Chondrocyte (in vitro differentiated cells): ENCODE results near the gene ITGA11. TPM values are rescaled to one million over a fixed set of nuclear protein-coding genes. Genes with fewer than 3 reads are reported as not detected.

Source experiments
- DNase-seq: peaks from one replicate; pipeline ENCODE4 v3.0.0; 2021; ENCODE audit warnings: mixed read lengths, low spot score
- H3K27ac Mint-ChIP-seq: one replicate; pipeline ENCODE4 v1.8.0; 2021; ENCODE audit warnings: mild to moderate bottlenecking, moderate library complexity, mixed read lengths; ENCODE audit not compliant: unreplicated experiment
- H3K27me3 Mint-ChIP-seq: 2 replicates; pipeline ENCODE4 v1.8.0; 2021; ENCODE audit warnings: low read depth, mixed read lengths
- H3K36me3 Mint-ChIP-seq: 2 replicates; pipeline ENCODE4 v1.8.0; 2021; ENCODE audit warnings: low read depth, mixed read lengths
- H3K4me1 Mint-ChIP-seq: 2 replicates; pipeline ENCODE4 v1.8.0; 2021; ENCODE audit warnings: low read depth, mild to moderate bottlenecking, mixed read lengths
- H3K4me3 Mint-ChIP-seq: one replicate; pipeline ENCODE4 v1.8.0; 2021; ENCODE audit warnings: mild to moderate bottlenecking, moderate library complexity, mixed read lengths; ENCODE audit not compliant: unreplicated experiment
- H3K9me3 Mint-ChIP-seq: 2 replicates; pipeline ENCODE4 v1.8.0; 2021; ENCODE audit warnings: low read depth, mixed read lengths
- CTCF ChIP-seq: fragments of 200-600 bp; sonication (generic); IDR thresholded peaks from 2 replicates; pipeline ENCODE4 v1.5.0; 2021; ENCODE audit warnings: antibody characterized with exemption, mild to moderate bottlenecking, moderate library complexity
- total RNA-seq: library from RNA; stranded (reverse); gene quantifications from 3 replicates; pipeline ENCODE4 v1.2.1, GENCODE V29; 2021

The ITGA11 gene
- total RNA-seq, 1 donor from 2014 or later, result 1,092 TPM

GRCh38 chr15:68449389-68449788 lies 17.4 kb upstream of the ITGA11 start:
- H3K4me3 Mint-ChIP-seq, result no peak overlapping the region
- H3K27ac Mint-ChIP-seq, result no peak overlapping the region
- no peaks in the 10 kb centered on the region for H3K27me3 Mint-ChIP-seq
- peaks cover 1% of the 10 kb centered on the region for H3K36me3 Mint-ChIP-seq
- DNase-seq, result no peak
- H3K9me3 Mint-ChIP-seq, result peaks cover 7% of the 10 kb centered on the region
- H3K4me1 Mint-ChIP-seq, result peaks cover 11% of the 10 kb centered on the region
- TF ChIP-seq CTCF, result no peak

GRCh38 chr15:68447976-68448755 lies 16.2 kb upstream of the ITGA11 start:
- peaks cover 1% of the 10 kb centered on the region for H3K36me3 Mint-ChIP-seq
- no peak for TF ChIP-seq CTCF
- no peak overlapping the region for H3K27ac Mint-ChIP-seq
- no peak for DNase-seq
- H3K4me3 Mint-ChIP-seq, result no peak overlapping the region
- H3K9me3 Mint-ChIP-seq, result peaks cover 7% of the 10 kb centered on the region
- H3K27me3 Mint-ChIP-seq, result no peaks in the 10 kb centered on the region
- peaks cover 11% of the 10 kb centered on the region for H3K4me1 Mint-ChIP-seq

GRCh38 chr15:68447209-68447608 lies 15.2 kb upstream of the ITGA11 start:
- no peak for DNase-seq
- Mint-ChIP-seq H3K27ac (no peak overlapping the region), H3K4me3 (no peak overlapping the region), H3K36me3 (peaks cover 1% of the 10 kb centered on the region), H3K27me3 (no peaks in the 10 kb centered on the region), H3K4me1 (peaks cover 14% of the 10 kb centered on the region), H3K9me3 (peaks cover 5% of the 10 kb centered on the region)
- TF ChIP-seq CTCF, result no peak

GRCh38 chr15:68445351-68445750 lies 13.4 kb upstream of the ITGA11 start:
- Mint-ChIP-seq H3K36me3 (no peaks in the 10 kb centered on the region), H3K4me3 (no peak overlapping the region), H3K4me1 (peaks cover 30% of the 10 kb centered on the region), H3K9me3 (no peaks in the 10 kb centered on the region), H3K27me3 (no peaks in the 10 kb centered on the region), H3K27ac (no peak overlapping the region)
- TF ChIP-seq CTCF, result no peak
- no peak for DNase-seq

GRCh38 chr15:68444336-68444735 lies 12.4 kb upstream of the ITGA11 start:
- no peaks in the 10 kb centered on the region for H3K9me3 Mint-ChIP-seq
- TF ChIP-seq CTCF, result no peak
- no peaks in the 10 kb centered on the region for H3K36me3 Mint-ChIP-seq
- H3K4me3 Mint-ChIP-seq, result no peak overlapping the region
- no peak for DNase-seq
- no peaks in the 10 kb centered on the region for H3K27me3 Mint-ChIP-seq
- H3K4me1 Mint-ChIP-seq, result peaks cover 30% of the 10 kb centered on the region
- H3K27ac Mint-ChIP-seq, result no peak overlapping the region
